Measurements from ENCODE around the gene UNC93B1. TPM values are rescaled to one million over a fixed set of nuclear protein-coding genes. Genes with fewer than 3 reads are reported as not detected.
A peak's percentile ranks its signal among the peaks of the same experiment; 100 is the strongest.

Gene UNC93B1
- total and polyA plus RNA-seq, 2 of the 13 experiments (the other 11 are each of a cell fraction or from before 2014, with no cell fraction given): 8.8 to 18.9 TPM

- no peak within 1 kb of the TSS for H2AFZ ChIP-seq (ENCODE audit: low read length)
- H3K4me2 ChIP-seq (ENCODE audit: low read depth, low read length): peak within 1 kb of the TSS; percentile 96
- no peaks in the 10 kb centered on the region for H3K27me3 ChIP-seq (ENCODE audit: control insufficient read depth in 1 of 2, insufficient read depth in 2 of 2, low read length in 2 of 2)
- WGBS (ENCODE audit: low lambda C conversion rate): 1% methylated on average over 16 of the region's 33 CpGs
- H3K36me3 ChIP-seq (replicated peaks in 1 of 2; ENCODE audit: control insufficient read depth in 1 of 2, insufficient read depth in 2 of 2, low read length in 2 of 2): no peaks in the 10 kb centered on the region
- TSS peak; percentile 64 for BruUV-seq (replicated peaks)
- H3K9me3 ChIP-seq (ENCODE audit: low read length): no peaks in the 10 kb centered on the region
- CTCF ChIA-PET (ENCODE audit: low intra/inter-chr PET ratio, low total read pairs): interaction anchor here (1.4 kb wide), 1 partner anchor 10 kb away, joined by 7 read pairs; no protein-coding TSS in a partner anchor
- H4K20me1 ChIP-seq (ENCODE audit: insufficient read depth, low read length): no peaks in the 10 kb centered on the region
- H3K4me1 ChIP-seq (ENCODE audit: insufficient read depth, low read length): peaks cover 94% of the 10 kb centered on the region
- peak within 1 kb of the TSS; percentile 41 to 77 (median 53) for H3K4me3 ChIP-seq (replicated peaks in 1 of 3; ENCODE audit: insufficient read depth in 1 of 3, low read depth in 2 of 3, low read length in 3 of 3)
- intact Hi-C loops (cut with micrococcal nuclease; ENCODE audit: unreplicated experiment) (no loop called here), in situ Hi-C loops (cut with HindIII; ENCODE audit: extremely low pct_ligation_motif_present, low pct_unique_long_range_greater_than_20kb) (no loop called here)
- POLR2A ChIA-PET: interaction anchor here (0.7 to 2.9 kb wide), 19 partner anchors 9 to 288 kb away, joined by 3 to 15 read pairs (median 3); partner anchors contain the start of gene NDUFS8
- H3K27ac ChIP-seq (ENCODE audit: extremely low read length, insufficient read depth, low read length): peak within 1 kb of the TSS; percentile 78
- H3K9ac ChIP-seq (ENCODE audit: insufficient read depth, low read depth, low read length): peak within 1 kb of the TSS; percentile 76
- H3K79me2 ChIP-seq (ENCODE audit: insufficient read depth, low read length): no peaks in the 10 kb centered on the region
- ATAC-seq (peak; percentile 80), DNase-seq (ENCODE audit: low spot score) (peak; percentile 73), FAIRE-seq (peak; percentile 52)
- 0 out of 2 replicates have a peak, but pooled peaks have one; percentile 59 for TF ChIP-seq NFATC3 (CRISPR knock-in tag; IDR thresholded peaks at IDR 0.05)
- peak; percentile 56; the same call in 1 of the 2 replicates for TF ChIP-seq MEIS2 (CRISPR knock-in tag; IDR thresholded peaks at IDR 0.05)
- TF ChIP-seq FOXO4 (CRISPR knock-in tag; conservative IDR thresholded peaks at IDR 0.05): peak; percentile 88; the same call in 1 of the 2 replicates
- TF ChIP-seq ZFP90 (CRISPR knock-in tag; IDR thresholded peaks at IDR 0.05; ENCODE audit: borderline replicate concordance): no peak; the same call in 1 of the 2 replicates
- peak; percentile 62; the same call in 1 of the 2 replicates for TF ChIP-seq ZSCAN12 (CRISPR knock-in tag; IDR thresholded peaks at IDR 0.05)
- TF ChIP-seq NCOA1 (CRISPR knock-in tag; IDR thresholded peaks at IDR 0.05): no peak
- TF ChIP-seq ZFAT (CRISPR knock-in tag; conservative IDR thresholded peaks at IDR 0.05): no peak
- peak; percentile 69 for TF ChIP-seq ZNF501 (CRISPR knock-in tag; IDR thresholded peaks at IDR 0.05)
- no peak for TF ChIP-seq CBX2 (IDR thresholded peaks at IDR 0.05; ENCODE audit: low read depth, low read length)
- no peak for TF ChIP-seq CBX2 (CRISPR knock-in tag; IDR thresholded peaks at IDR 0.05; ENCODE audit: low read depth)
- TF ChIP-seq ZKSCAN5 (CRISPR knock-in tag; IDR thresholded peaks at IDR 0.05): 0 out of 2 replicates have a peak, but pooled peaks have one; percentile 36
- TF ChIP-seq ZNF331 (CRISPR knock-in tag; IDR thresholded peaks at IDR 0.05): peak; percentile 78; the same call in 1 of the 2 replicates
- TF ChIP-seq ZHX1 (CRISPR knock-in tag; IDR thresholded peaks at IDR 0.05; ENCODE audit: low read depth): 0 out of 2 replicates have a peak, but pooled peaks have one; percentile 26
- peak; percentile 64 for TF ChIP-seq NRL (CRISPR knock-in tag; IDR thresholded peaks at IDR 0.05; ENCODE audit: borderline replicate concordance)
- TF ChIP-seq ONECUT2 (CRISPR knock-in tag; IDR thresholded peaks at IDR 0.05): no peak
- no peak for TF ChIP-seq ZBTB46 (CRISPR knock-in tag; IDR thresholded peaks at IDR 0.05; ENCODE audit: borderline replicate concordance)
- 0 out of 2 replicates have a peak, but pooled peaks have one; percentile 61 for TF ChIP-seq ZNF547 (CRISPR knock-in tag; IDR thresholded peaks at IDR 0.05)
Observed at GRCh38 chr11:68010090-68011041, 6.5 kb upstream of the UNC93B1 start, which contains the start of gene ALDH3B1. Gene ALDH3B1, plus strand, starts transcription at chr11:68010327. Its CDS starts 4,971 bp downstream, at chr11:68015298.
